ENCODE results near the gene DRICH1. TPM values are rescaled to one million over a fixed set of nuclear protein-coding genes. Genes with fewer than 3 reads are reported as not detected.
"Not testable (repeated sequence)": the region's sequence is repeated elsewhere in the genome, so short reads cannot be mapped to it uniquely, and the experiment has no call there.

The DRICH1 gene
- total RNA-seq, 2 donors from 2014 or later, result 0.35 to 0.79 TPM

GRCh38 chr22:23670378-23671295 lies 38.5 kb upstream of the DRICH1 start:
- TF ChIP-seq CTCF (IDR thresholded peaks at IDR 0.05), result no peak
- H3K27ac ChIP-seq, result no peak overlapping the region
- no peak overlapping the region for H3K4me3 ChIP-seq
- H3K27me3 ChIP-seq, result no peaks in the 10 kb centered on the region
- intact Hi-C loops (cut with DNase I), result no loop called here
- no peaks in the 10 kb centered on the region for H3K36me3 ChIP-seq
- DNase-seq, result no peak
- no peaks in the 10 kb centered on the region for H3K9me3 ChIP-seq
- H3K4me1 ChIP-seq, result peaks cover 1% of the 10 kb centered on the region
- no peak overlapping the region for H3K9ac ChIP-seq (ENCODE audit: low read depth in 2 of 2, low read length in 2 of 2)

GRCh38 chr22:23660381-23660780 lies 28.3 kb upstream of the DRICH1 start:
- H3K27ac ChIP-seq; H3K9ac ChIP-seq (ENCODE audit: low read depth in 2 of 2, low read length in 2 of 2); H3K36me3 ChIP-seq; DNase-seq; H3K4me3 ChIP-seq; H3K27me3 ChIP-seq; intact Hi-C loops (cut with DNase I); H3K9me3 ChIP-seq; H3K4me1 ChIP-seq: not testable (repeated sequence)

GRCh38 chr22:23657727-23658126 lies 25.6 kb upstream of the DRICH1 start:
- TF ChIP-seq CTCF (IDR thresholded peaks at IDR 0.05), result no peak
- no peaks in the 10 kb centered on the region for H3K36me3 ChIP-seq

GRCh38 chr22:23655891-23656475 lies 23.9 kb upstream of the DRICH1 start:
- intact Hi-C loops (cut with DNase I), result no loop called here
- no peak for DNase-seq
- no peak overlapping the region for H3K27ac ChIP-seq
- H3K27me3 ChIP-seq, result no peaks in the 10 kb centered on the region
- H3K9me3 ChIP-seq, result no peaks in the 10 kb centered on the region
- no peaks in the 10 kb centered on the region for H3K4me1 ChIP-seq
- H3K36me3 ChIP-seq, result no peaks in the 10 kb centered on the region
- TF ChIP-seq CTCF (IDR thresholded peaks at IDR 0.05), result no peak
- no peak overlapping the region for H3K4me3 ChIP-seq
- H3K9ac ChIP-seq (ENCODE audit: low read depth in 2 of 2, low read length in 2 of 2), result no peak overlapping the region

More at GRCh38 chr22:23657727-23658126, 25.6 kb upstream of the DRICH1 start:
- intact Hi-C loops (cut with DNase I), result no loop called here
- DNase-seq, result no peak
- Histone ChIP-seq H3K27me3 (no peaks in the 10 kb centered on the region), H3K9ac (ENCODE audit: low read depth in 2 of 2, low read length in 2 of 2) (no peak overlapping the region), H3K4me1 (no peaks in the 10 kb centered on the region), H3K27ac (no peak overlapping the region), H3K9me3 (no peaks in the 10 kb centered on the region), H3K4me3 (no peak overlapping the region)

- H3K4me1 ChIP-seq, result no peaks in the 10 kb centered on the region
- H3K9ac ChIP-seq (ENCODE audit: low read depth in 2 of 2, low read length in 2 of 2), result no peak overlapping the region
- TF ChIP-seq CTCF (IDR thresholded peaks at IDR 0.05), result no peak
- H3K4me3 ChIP-seq, result no peak overlapping the region
- no peaks in the 10 kb centered on the region for H3K27me3 ChIP-seq
- H3K36me3 ChIP-seq, result no peaks in the 10 kb centered on the region
- no peak overlapping the region for H3K27ac ChIP-seq
- DNase-seq, result no peak
- intact Hi-C loops (cut with DNase I), result no loop called here
- H3K9me3 ChIP-seq, result no peaks in the 10 kb centered on the region
These were observed 20.6 kb upstream of the DRICH1 start for GRCh38 chr22:23652711-23653110.

GRCh38 chr22:23652286-23652685 lies 20.2 kb upstream of the DRICH1 start:
- intact Hi-C loops (cut with DNase I), result no loop called here
- H3K36me3 ChIP-seq, result no peaks in the 10 kb centered on the region

More at GRCh38 chr22:23652286-23652685, 20.2 kb upstream of the DRICH1 start:
- Histone ChIP-seq H3K4me1 (no peaks in the 10 kb centered on the region), H3K27me3 (no peaks in the 10 kb centered on the region), H3K4me3 (no peak overlapping the region), H3K27ac (no peak overlapping the region), H3K9ac (ENCODE audit: low read depth in 2 of 2, low read length in 2 of 2) (no peak overlapping the region), H3K9me3 (no peaks in the 10 kb centered on the region)
- DNase-seq, result no peak
- no peak for TF ChIP-seq CTCF (IDR thresholded peaks at IDR 0.05)
